Motor neuron (in vitro differentiated cells): ENCODE data around the gene SLC25A6. TPM values are rescaled to one million over a fixed set of nuclear protein-coding genes. Genes with fewer than 3 reads are reported as not detected.
"Not testable (repeated sequence)": the region's sequence is repeated elsewhere in the genome, so short reads cannot be mapped to it uniquely, and the experiment has no call there.

Source experiments
- ATAC-seq, 8 experiments: fragments of 200-7000 bp; cut with Tn5 transposase; replicated peaks in 6 of 8; 2 replicates each; pipeline ENCODE4 v1.8.0; 2021; ENCODE audit warnings: mild to moderate bottlenecking in 8 of 8, moderate library complexity in 8 of 8
- H3K27ac ChIP-seq, 2 donors: fragments of 250-450 bp; sonication (Bioruptor Pico); 2 replicates each; pipeline ENCODE4 v1.9.0; 2021; ENCODE audit warnings: antibody characterized with exemption in 2 of 2, mild to moderate bottlenecking in 2 of 2, moderate library complexity in 1 of 2
- H3K4me1 ChIP-seq, 2 donors: fragments of 250-450 bp; sonication (Bioruptor Pico); replicated peaks in 1 of 2; 2 replicates each; pipeline ENCODE4 v1.6.1; 2021; ENCODE audit warnings: antibody characterized with exemption in 2 of 2, mild to moderate bottlenecking in 2 of 2, moderate library complexity in 1 of 2
- H3K4me3 ChIP-seq, 5 donors: fragments of 250-450 bp; sonication (Bioruptor Pico); 2 replicates each; pipeline ENCODE4 v1.9.0; 2021; ENCODE audit warnings: antibody characterized with exemption in 5 of 5, mild to moderate bottlenecking in 5 of 5, moderate library complexity in 4 of 5
- WGBS, 10 experiments: fragments of 450-650 bp; shearing (Covaris generic); methylation state at CpG; one replicate each; pipeline ENCODE4 v1.0.0; 2022; 5-methylcytosine and 5-hydroxymethylcytosine counted together
- in situ Hi-C, 9 experiments: fragments of 400-800 bp; cut with MboI; loops; one replicate each; pipeline ENCODE4 v1.15.0; 2021; ENCODE audit warnings: low sequenced_read_pairs in 9 of 9, low pct_unique_long_range_greater_than_20kb in 2 of 9; ENCODE audit not compliant: unreplicated experiment in 9 of 9
- total RNA-seq, 8 experiments: library from RNA; unstranded; fragments of 300-600 nt; gene quantifications; 2 replicates each; pipeline versions ENCODE4 v1.2.3 to v1.2.4, GENCODE V29; 2022

The SLC25A6 gene
- total RNA-seq, 8 experiments from 2014 or later, result 145 to 398 (median 286) TPM

DNA sequence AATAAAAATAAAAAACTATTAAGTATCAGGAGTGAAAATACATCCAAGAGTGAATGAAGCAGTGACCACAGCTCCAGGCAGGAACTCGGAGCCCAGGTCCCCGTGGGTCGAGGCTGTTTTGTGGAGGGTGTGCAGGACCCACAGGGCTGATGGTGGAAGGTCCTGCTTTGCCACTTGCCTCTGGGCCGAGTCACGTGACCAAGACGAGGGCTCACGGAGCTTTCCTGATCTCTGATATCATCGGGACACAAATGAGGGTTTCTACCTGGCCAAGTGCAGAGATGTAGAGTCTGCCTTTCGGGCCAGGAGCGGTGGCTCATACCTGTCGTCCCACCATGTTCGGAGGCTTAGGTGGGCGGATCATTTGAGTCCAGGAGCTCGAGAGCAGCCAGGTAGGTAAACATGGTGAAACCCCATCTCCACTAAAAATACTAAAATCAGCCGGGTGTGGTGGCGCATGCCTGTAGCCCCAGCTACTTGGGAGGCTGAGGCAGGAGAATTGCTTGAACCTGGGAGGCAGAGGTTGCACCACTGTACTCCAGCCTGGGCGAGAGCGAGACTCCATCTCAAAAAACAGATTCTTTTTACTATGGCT, 7.2 kb downstream of the SLC25A6 start:
- 71 to 100% (median 95%) methylated on average over 1 to 5 of the region's 18 CpGs; no CpG with 5 or more reads in 3 of the 10 experiments for WGBS, 10 experiments
- no peaks in the 10 kb centered on the region for H3K4me1 ChIP-seq
- no peak overlapping the region for H3K4me3 ChIP-seq
- no peak overlapping the region for H3K27ac ChIP-seq
- in situ Hi-C loops, result no loop called here
- ATAC-seq, result no peak

DNA sequence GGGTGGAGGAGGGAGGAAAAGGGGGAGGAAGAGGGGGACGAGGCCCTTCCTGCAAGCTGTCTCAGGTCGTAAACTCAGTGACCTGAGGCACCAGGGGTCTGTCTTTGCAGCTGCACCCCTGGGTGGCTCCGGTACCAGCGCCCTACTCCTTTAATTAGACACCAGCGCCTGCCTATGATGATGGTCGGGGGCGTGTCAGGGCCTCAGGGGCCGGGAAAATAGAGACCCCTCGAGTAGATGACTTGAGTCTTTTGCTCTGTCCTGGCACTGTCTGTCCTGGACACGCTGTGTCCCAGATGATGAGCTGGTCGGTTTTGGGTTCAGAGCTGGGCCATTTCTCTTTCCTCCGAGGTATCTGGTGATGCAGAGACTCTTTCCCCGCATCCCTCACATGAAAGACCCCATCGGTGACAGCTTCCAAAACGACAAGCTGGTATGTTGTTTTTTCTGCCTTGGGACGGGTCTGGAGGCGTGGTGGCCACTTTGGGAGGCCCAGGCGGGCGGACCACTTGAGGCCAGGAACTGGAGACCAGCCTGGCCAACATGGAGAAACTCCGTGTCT, 11.2 kb downstream of the SLC25A6 start:
- WGBS, 10 experiments, result 61 to 96% (median 91%) methylated on average over 2 to 5 of the region's 20 CpGs; no CpG with 5 or more reads in 5 of the 10 experiments
- ATAC-seq, result peak in 6 of 8 experiments; percentile 3 to 29 (median 14)
- no peak overlapping the region for H3K4me3 ChIP-seq
- H3K27ac ChIP-seq, result no peak overlapping the region
- no peaks in the 10 kb centered on the region for H3K4me1 ChIP-seq
- in situ Hi-C loops, result no loop called here

DNA sequence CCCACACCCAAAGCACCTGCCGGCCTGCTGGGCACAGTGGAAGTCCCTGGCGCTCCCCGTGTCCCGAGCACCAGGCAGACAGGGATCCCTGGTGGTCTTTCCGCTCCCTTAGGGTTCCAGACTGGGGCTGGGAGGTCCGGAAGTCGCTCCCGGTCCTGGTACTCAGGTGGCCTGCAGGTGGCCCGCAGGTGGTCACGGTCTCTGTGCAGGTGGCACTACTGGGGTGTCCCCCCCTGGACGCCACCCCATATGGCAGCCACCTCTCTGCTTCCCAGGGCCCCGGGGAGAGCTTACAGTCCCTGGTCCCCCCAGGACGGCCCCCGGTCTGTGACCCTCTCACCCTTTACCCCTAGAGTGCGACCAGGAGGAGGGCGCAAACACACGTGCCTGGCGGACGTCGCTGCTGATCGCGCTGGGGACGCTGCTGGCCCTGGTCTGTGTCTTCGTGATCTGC, 13.6 kb downstream of the SLC25A6 start:
- in situ Hi-C loops, result no loop called here
- WGBS, 10 experiments, result 40 to 100% (median 96%) methylated on average over 1 to 7 of the region's 24 CpGs; no CpG with 5 or more reads in 6 of the 10 experiments
- Histone ChIP-seq H3K4me3 (no peak overlapping the region), H3K27ac (no peak overlapping the region), H3K4me1 (no peaks in the 10 kb centered on the region)
- peak in 3 of 8 experiments; percentile 14 to 25 (median 24) for ATAC-seq

DNA sequence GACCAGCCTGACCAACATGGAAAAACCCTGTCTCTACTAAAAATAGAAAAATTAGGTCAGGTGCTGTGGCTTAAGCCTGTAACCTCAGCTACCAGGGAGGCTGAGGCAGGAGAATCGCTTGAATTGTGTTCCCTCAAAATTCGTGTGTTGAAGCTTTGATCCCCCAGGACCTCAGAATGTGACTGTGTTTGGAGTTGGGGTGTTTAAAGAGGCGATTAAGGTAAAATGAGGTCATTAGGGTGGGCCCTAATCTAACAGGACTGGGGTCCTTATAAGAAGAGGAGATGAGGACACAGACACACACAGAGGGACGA, 23.6 kb downstream of the SLC25A6 start:
- no peak for ATAC-seq
- Histone ChIP-seq H3K27ac (no peak overlapping the region), H3K4me3 (no peak overlapping the region), H3K4me1 (no peaks in the 10 kb centered on the region)
- WGBS, 10 experiments, result 60 to 100% (median 80%) methylated on average over 1 to 2 of the region's 4 CpGs; no CpG with 5 or more reads in 3 of the 10 experiments
- in situ Hi-C loops, result no loop called here

DNA sequence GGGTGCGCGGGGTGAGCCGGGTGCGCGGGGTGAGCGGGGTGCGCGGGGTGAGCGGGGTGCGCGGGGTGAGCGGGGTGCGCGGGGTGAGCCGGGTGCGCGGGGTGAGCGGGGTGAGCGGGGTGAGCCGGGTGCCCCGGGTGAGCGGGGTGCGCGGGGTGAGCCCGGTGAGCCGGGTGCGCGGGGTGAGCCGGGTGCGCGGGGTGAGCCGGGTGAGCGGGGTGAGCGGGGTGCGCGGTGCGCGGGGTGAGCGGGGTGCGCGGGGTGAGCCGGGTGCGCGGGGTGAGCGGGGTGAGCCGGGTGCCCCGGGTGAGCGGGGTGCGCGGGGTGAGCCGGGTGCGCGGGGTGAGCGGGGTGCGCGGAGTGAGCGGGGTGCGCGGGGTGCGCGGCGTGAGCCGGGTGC, 25.6 kb downstream of the SLC25A6 start:
- ATAC-seq, in situ Hi-C loops, H3K27ac ChIP-seq, H3K4me1 ChIP-seq, H3K4me3 ChIP-seq: not testable (repeated sequence)
- WGBS, 10 experiments, result no CpG with 5 or more reads among the region's 63 CpGs

DNA sequence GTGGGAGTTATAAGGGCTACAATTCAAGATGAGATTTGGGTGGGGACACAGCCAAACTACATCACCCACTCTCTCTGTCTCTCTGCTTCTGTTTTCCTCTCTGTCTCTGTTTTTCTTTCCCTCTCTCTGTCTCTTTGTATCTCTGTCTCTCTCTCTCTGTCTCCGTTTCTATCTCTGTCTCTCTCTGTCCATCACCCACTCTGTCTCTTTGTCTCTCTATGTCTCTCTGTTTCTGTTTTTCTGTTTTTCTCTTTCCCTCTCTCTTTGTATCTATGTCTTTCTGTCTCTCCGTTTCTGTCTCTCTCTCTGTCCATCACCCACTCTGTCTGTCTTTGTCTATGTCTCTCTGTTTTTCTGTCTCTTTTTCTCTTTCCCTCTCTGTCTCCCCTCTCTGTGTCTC, 30.0 kb downstream of the SLC25A6 start:
- in situ Hi-C loops, result no loop called here
- ATAC-seq, result no peak
- no peaks in the 10 kb centered on the region for H3K4me1 ChIP-seq
- WGBS, 10 experiments, result 16 to 100% (median 76%) methylated on average over 1 to 2 of the region's 2 CpGs
- no peak overlapping the region for H3K4me3 ChIP-seq
- H3K27ac ChIP-seq, result no peak overlapping the region

DNA sequence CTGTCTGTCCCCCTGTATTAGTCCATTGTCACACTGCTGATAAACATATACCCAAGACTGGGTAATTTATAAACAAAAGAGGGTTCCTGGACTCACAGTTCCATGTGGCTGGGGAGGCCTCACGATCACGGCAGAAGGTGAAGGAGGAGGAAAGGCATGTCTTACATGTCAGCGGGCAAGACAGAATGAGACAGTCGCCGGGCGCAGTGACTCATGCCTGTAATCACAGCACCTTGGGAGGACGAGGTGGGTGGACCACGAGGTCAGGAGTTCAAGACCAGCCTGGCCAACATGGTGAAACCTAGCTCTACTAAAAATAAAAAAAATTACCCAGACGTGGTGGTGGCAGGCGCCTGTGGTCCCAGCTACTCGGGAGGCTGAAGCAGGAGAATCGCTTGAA, 30.6 kb downstream of the SLC25A6 start:
- Histone ChIP-seq H3K4me1 (no peaks in the 10 kb centered on the region), H3K27ac (no peak overlapping the region), H3K4me3 (no peak overlapping the region)
- in situ Hi-C loops, result no loop called here
- ATAC-seq, result no peak
- WGBS, 10 experiments, result 60 to 85% (median 81%) methylated on average over 2 to 9 of the region's 12 CpGs; no CpG with 5 or more reads in 2 of the 10 experiments

DNA sequence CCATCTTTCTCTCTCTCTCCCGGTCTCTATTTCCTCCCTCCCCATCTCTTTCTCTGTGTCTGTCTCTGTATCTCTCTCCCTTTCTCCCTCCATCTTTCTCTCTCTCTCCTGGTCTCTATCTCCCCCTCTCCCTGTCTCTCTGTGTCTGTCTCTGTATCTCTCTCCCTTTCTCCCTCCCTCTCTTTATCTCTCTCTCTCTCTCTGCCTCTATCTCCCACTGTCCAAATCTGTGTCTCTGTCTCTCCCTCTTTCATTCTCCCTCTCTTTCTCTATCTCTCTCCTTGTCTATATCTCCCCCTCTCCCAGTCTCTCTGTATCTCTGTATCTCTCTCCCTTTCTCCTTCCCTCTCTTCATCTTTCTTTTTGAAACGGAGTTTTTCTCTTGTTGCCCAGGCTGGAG, 31.7 kb downstream of the SLC25A6 start:
- Histone ChIP-seq H3K4me3 (no peak overlapping the region), H3K27ac (no peak overlapping the region), H3K4me1 (peaks cover 0 to 2% of the 10 kb centered on the region in 2 donors)
- in situ Hi-C loops, result no loop called here
- ATAC-seq, result no peak
- WGBS, 10 experiments, result 50 to 100% (median 80%) methylated on average over 1 to 2 of the region's 2 CpGs; no CpG with 5 or more reads in 1 of the 10 experiments

DNA sequence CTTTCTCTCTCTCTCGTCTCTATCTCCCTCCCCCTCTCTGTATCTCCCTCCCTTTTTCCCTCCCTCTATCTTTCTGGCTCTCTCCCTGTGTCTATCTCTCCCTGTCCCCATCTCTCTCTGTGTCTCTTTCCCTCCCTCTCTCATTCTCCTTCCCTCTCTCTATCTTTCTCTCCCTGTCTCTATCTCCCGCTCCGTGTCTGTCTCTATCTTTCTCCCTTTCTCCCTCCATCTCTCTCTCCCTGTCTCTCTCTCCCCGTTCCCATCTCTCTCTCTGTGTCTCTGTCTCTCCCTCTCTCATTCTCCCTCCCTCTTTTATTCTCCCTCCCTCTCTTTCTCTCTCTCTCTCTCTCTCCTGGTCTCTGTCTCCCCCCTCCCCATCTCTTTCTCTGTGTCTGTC, 32.4 kb downstream of the SLC25A6 start:
- Histone ChIP-seq H3K4me3 (no peak overlapping the region), H3K4me1 (peaks cover 0 to 2% of the 10 kb centered on the region in 2 donors), H3K27ac (no peak overlapping the region)
- 42 to 96% (median 78%) methylated on average over 2 to 4 of the region's 4 CpGs; no CpG with 5 or more reads in 4 of the 10 experiments for WGBS, 10 experiments
- no peak for ATAC-seq
- in situ Hi-C loops, result no loop called here

DNA sequence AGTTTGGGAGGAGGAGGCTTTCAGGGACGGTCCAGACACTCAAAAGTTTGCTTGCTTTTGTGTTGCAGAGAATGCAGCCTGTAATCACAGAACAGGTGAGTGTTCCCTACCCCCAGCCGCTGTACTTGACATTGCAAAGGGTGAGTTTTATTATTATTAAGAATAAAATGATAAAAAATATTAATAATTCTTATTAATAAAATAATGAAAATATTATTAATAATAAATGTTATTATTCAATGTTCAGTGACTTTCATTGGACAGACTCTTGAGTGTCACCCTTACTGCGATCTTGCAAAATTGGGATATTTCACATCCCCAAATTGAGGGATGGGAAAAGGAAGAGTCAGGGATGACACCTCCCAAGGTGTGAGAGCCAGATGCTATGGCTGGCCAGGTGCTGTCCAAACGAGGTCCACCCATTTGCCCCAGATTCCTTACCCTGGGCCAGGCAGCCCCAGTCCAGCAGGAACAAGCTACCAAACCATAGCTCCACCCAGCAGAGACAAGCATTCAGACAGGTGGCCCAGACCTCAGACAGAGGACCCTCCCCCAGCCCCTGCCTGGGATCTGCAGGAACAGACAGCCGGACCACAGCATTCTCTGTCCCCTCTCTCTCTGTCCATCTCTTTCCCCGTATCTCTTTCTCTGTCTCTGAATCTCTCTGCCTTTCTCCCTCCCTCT, 33.0 kb downstream of the SLC25A6 start:
- Histone ChIP-seq H3K4me3 (no peak overlapping the region), H3K4me1 (peaks cover 0 to 2% of the 10 kb centered on the region in 2 donors), H3K27ac (no peak overlapping the region)
- 56 to 100% (median 87%) methylated on average over 2 to 5 of the region's 6 CpGs; no CpG with 5 or more reads in 1 of the 10 experiments for WGBS, 10 experiments
- ATAC-seq, result no peak
- in situ Hi-C loops, result no loop called here

DNA sequence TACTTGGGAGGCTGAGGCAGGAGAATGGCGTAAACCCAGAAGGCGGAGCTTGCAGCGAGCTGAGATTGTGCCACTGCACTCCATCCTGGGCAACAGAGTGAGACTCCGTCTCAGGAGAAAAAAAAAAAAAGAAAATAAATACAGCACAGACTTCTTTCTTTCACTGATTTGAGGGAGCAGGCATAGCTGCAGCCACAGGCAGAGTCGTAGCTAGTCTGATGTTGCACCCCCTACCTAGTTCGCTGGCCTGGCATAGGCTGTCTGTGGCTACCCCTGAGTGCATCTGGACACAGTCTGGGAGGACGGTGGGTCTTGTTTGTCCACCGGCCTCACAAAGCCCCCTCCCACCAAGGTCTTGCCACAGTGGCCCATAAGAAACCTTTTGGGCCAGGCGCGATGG, 33.9 kb downstream of the SLC25A6 start:
- WGBS, 10 experiments, result 53 to 100% (median 93%) methylated on average over 2 to 8 of the region's 10 CpGs; no CpG with 5 or more reads in 1 of the 10 experiments
- no peak for ATAC-seq
- no peak overlapping the region for H3K27ac ChIP-seq
- peaks cover 0 to 2% of the 10 kb centered on the region in 2 donors for H3K4me1 ChIP-seq
- H3K4me3 ChIP-seq, result no peak overlapping the region
- in situ Hi-C loops, result no loop called here

DNA sequence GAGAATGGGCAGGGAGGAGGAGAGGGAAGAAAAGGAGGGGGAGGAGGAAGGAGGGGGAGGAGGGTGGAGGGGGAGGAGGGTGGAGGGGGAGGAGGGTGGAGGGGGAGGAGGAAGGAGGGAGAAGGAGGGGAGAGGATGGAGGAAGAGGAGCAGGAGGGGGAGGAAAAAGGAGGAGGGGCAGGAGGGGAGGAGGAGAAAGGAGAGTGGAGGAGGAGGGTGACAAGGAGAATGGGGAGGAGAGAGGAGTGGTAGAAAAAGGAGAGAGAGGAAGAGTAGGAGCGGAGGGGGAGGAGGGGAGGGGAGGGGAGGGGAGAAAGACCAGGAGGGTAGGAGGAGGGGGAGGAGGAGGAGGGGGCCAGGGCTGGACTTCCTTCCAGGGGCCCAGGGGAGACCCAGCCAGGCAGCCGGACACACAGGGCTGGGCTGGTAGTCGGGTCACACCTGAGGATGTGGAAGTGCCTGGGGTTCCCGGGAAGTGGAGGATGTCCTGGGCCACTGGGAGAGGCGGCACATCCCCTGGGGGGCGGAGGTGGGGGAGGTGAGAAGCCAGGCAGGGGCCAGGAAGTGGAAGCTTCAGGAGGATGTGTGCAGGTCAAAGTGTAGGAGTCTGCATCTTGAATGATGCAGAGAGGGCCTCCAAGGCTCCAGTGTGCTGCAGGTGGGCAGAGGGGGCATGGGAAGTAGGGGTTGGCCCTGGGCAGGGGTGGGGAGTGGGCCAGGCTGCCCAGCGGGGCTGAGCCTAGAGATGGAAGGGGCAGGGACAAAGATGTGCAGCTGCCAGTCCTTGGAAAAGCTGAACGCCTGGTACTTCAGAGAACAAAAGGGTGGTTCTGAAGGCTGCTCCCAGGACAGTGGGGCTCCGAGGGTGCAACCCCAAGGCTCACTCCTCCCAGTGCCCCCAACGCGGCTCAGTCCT, 36.5 kb downstream of the SLC25A6 start:
- 0 to 63% (median 20%) methylated on average over 1 to 3 of the region's 11 CpGs; no CpG with 5 or more reads in 3 of the 10 experiments for WGBS, 10 experiments
- in situ Hi-C loops, result no loop called here
- Histone ChIP-seq H3K4me3 (no peak overlapping the region), H3K4me1 (peaks cover 0 to 2% of the 10 kb centered on the region in 2 donors), H3K27ac (peak overlapping the region in 1 of 2 donors; percentile 28)
- peak; percentile 41 to 70 (median 63) for ATAC-seq
